Colon (tissue), 2 donors: ENCODE results near the gene FAXDC2.
"Not testable (repeated sequence)": the region's sequence is repeated elsewhere in the genome, so short reads cannot be mapped to it uniquely, and the experiment has no call there.

Experiments
- FAIRE-seq: peaks from 2 replicates; lab custom pipeline; 2012; peaks lifted over from hg19 to GRCh38; lab: Jason Lieb, UNC
- donor health status: control.
- donor health status: control.

The FAXDC2 gene

DNA sequence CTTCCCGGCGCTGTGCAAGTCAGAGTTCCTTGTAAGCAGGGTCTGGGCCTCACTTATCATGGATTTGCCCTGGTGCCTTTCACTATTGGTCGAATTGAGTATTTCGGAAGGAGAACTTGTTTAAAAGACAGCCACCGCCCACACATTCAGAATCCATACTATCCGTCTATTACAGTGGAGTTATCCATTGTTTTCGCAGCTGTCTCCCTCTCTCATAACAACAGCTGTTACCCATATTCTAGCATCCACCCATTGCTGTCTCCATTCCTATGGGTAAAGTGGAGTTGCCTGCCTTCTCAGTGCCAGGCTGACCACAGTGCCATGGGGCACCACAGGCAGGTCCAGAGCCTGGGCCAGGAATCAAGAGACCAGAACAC lies 20.2 kb downstream of the FAXDC2 start:
- no peak for FAIRE-seq

DNA sequence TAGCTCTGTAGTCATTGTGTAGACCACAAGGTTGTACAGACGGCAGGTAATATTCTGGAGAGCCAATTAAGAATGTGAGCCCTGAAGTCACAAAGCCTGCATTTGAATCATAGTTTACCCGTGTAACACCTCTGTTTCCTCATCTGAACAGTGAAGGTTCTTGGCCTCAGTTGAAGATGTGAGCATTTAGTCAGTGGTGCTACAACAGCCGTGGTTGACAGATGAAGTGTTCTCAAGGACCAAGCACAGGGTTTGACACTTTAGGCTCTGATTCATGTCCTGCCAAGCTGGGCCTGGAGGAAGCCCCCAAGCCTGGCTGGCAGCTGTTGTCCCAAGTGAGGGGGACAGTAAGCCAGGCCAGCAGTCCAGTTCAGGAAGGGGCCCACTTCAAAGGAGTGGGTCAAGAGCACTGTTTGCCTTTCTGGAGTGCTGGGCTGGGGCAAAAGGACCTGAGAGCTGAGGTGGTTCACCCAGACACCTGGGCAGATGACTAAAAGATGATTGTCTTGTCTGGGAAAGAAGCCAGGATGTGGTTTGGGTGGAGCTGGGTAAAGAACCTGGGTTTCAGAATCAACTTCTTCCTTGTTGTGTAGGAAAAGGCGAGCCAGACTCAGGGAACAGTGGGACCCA lies 20.7 kb downstream of the FAXDC2 start:
- FAIRE-seq = no peak

DNA sequence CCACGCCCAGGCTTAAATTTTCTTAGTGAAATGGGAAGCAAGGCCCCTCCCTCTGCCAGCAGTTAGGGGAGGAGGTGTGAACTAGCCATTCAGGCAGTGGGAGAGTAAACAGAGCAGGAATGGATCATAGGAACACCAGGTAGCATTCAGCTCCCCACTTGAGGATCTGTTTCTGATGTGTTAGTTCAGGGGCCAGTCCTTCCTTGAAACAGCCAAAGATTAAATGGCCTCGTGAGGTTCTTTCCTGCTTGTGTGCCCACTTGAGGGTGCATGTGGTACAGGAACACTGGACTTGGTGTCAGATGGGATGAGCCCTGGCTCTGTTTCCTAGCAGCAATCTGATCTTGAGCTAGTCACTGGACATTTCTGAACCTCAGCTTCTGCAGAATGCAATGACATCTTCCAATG lies 21.2 kb downstream of the FAXDC2 start:
- FAIRE-seq = no peak

DNA sequence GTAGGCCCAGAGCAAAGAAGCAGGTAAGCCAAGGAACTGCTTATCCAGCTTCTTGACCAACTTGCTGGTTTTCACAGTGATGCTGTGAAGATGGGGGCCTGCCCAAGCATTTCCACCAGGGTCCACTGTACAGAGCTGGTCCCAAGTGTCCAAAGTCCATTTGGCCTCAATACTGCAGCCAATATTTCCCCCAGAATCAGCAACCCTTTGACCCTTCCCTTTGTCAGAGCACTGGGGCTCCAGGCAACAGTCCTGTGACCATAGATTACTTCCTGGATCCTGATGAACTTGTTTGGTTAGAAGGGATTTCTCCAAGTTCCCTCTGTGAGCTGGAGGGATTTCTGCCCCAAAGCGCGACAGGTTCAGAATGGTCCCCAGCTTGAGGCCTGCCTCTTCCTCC lies 26.3 kb downstream of the FAXDC2 start:
- no peak for FAIRE-seq

DNA sequence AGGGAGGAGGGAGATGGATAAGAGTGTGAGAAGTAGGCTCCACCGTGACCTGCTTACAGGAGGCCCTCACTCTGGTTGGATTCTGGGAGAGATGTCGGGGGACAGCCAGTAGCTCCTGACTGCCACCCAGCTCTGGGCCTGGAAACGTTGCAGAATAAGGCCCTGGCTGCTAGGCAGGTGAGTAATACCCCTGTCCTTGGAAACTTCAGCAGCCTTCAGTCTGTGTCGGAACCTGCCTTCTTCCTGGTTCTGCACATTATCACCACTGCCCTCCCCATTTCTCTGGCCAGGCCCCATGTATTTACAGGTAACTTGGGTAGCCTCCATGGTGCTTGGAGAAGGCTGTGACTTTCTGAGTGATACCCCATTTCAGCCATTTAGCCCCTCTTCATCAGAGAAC lies 26.8 kb downstream of the FAXDC2 start:
- no peak for FAIRE-seq

DNA sequence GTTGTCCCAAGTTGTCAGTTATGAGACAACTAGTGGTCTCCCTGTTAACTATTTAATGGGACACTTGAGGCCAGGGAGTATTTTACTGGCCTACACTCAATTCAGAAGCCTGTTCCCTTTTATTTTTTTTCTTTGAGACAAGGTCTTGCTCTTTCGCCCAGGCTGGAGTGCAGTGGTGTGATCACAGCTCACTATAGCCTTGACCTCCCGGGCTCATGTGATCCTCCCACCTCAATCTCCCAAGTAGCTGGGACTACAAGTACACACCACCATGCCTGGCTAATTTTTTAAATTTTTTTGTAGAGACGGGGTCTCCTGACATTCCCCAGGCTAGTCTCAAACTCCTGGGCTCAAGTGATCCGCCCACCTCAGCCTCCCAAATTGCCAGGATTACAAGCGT lies 27.5 kb downstream of the FAXDC2 start:
- FAIRE-seq = not testable (repeated sequence)

DNA sequence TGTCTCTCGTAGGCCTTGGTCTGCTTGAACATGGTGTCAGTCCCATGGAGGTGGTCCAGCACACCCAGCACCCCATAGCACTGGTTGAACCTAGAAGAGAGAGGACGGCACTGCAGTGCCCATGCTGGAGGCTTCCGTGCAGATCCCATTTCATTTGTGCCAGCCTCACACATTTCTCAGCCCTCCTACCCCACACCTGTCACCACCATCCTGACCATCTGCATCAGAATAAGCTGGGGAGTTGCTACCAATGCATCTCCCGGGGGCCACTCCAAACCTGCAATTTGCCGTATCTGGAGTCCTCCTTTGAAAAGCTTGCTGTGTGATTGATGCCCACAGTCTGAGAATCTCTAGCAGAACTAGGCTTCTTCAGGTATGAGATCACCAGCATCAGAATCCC lies 30.0 kb downstream of the FAXDC2 start:
- FAIRE-seq = no peak

DNA sequence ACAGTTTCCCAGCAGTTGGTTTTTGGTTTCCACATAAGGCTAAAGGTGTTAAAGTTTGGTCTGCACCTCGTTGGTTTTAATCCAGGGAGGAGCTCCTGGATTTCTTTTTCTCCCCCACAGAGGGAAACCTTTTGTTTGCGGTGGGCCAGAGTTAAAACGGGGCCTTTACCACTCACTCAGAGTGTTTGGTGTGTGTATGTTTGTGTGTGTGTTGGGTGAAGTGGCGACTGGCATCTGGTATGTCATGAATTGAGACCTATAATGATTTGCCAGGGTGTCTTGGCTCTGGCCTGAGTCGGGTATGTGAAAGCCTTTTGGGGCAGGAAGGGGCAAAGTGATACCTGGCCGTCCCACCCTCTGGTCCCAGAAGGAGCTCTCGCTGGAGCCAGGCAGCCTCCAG lies 30.9 kb downstream of the FAXDC2 start:
- no peak for FAIRE-seq

DNA sequence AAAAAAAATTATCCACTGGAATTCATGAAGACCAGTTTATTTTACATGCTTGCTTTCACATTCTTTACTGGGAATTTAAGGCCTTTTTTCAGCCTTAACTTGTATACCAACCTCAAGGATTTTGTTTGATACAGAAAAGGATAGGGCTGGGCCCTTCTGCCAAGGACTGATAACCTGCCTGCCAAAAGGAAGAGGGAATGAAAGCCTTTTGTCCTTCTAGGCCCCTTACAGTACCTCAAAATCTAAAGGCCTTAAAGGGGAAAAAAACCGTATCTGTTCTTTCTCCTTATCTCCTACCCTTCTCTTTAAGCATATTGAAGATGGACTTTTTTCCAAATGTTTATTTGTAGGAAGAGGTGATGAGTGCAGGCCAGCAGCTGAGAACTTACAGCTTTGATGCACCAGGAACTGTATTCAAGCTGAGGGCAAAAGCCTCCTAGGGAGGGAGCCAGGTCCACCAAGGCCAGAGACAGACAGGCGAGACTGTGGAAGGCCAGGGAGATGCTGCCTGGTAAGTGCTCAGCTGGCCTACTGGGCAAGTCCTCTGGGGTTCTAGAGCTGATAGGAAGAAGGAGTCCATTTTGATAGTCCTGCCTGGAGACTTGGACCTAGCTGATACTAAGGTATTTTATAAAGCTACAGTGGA lies 31.8 kb downstream of the FAXDC2 start:
- FAIRE-seq = no peak

DNA sequence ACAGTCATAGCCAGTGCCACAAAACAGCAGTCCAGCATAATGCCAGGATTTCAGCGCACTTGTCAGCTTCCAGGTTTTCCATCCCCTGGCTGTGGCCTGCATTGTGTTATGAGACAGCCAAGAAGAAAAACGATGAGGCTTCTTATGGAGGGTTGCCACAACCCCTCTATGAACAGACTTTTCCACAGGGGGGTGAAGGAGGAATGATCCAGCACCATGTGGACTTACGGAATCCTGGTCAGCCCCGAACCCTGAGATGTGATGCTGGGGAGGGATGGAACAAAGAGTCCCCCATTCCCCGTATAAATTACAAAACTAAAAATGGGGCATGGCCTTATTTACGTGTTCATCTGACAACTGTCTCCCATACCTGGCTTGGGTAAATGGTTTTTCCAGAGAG lies 32.6 kb downstream of the FAXDC2 start:
- FAIRE-seq = no peak

DNA sequence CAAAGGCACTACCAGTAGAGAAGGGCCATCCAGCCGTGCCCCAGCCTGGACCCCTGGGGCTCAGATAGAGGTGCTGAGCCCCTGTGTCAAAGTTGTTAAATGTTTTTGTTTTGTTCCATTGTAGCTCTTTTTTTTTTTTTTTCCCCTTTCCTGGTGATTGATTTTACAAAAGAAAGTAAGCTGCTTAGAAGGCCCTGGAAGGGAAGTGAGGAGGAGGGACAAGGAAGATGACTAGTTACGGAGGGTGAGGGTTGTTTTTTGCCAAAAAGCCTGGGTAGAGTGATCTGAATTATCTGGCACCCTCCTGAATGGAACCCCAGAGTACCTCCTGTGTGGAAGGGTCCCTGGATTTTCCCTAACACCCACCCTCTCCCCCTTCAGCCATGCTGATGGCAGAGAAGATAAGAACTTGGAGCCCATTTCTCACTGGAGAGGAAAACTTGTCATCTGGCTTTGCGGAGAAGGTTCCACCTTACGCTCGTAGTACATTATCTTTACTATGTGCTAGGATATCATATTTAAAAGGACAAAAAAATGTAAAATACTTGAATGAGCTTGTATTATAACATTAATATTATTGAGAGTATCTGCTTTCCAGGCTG lies 33.4 kb downstream of the FAXDC2 start:
- no peak for FAIRE-seq

DNA sequence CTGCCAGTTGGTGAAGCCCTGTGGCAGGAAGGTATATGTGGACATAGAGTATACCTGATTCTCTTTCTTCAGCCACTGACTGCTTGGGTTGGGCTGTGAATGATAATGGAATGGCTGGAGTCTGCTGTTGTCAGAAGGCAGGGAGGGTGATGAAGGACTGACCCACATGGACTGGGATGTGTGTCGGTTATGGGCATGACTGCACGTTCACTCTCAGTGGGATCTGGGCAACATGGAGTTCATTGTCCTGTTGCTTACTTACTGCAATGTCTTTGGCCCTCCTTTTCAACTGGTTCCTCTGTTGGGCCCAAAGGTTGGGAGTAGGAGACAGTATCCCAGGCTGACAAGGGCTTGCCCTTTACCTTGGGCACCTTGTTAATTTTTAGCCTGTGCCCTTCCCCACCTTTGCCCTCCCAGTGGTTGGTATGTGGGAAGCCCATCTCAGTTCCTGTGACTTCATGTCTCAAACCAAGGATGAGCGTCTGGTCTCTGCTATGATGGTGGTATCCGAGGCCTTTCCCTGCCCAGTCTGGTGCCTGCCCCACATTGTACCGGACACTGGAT lies 34.6 kb downstream of the FAXDC2 start:
- FAIRE-seq = no peak

DNA sequence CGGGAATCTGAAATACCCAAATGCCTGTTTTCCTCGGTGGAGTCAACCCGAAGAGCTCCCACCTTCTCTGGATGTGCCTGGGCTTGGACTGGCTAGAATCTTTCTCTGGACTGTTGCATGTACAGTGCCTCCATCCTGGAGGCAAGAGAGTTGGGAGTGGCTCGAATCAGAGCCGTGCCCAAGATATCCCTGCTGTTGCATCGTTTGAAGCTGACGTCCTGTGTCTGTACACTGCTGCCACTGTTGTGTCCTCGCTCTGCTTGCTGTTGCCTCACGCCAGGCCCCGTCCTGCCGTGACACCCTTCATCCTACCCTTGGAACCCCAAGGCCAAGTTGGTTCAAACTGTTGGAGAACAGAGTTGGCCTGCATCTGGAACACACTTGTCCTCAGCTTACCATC lies 35.4 kb downstream of the FAXDC2 start:
- no peak for FAIRE-seq

DNA sequence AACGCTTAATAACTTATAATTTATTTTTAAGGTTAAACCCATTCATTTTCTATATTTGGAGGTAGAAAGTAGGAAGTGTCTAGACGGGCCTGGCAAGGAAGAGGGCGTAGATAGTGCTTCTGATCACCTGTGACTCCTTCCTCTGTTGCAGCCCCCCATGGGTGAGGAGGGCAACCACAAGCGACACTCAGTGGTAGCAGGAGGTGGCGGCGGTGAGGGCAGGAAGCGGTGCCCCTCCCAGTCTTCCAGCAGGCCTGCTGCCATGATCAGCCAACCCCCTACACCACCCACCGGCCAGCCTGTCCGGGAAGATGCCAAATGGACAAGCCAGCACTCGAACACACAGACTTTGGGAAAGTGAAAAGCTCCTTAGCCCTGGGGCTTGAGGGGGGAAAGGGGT lies 36.7 kb downstream of the FAXDC2 start:
- no peak for FAIRE-seq

DNA sequence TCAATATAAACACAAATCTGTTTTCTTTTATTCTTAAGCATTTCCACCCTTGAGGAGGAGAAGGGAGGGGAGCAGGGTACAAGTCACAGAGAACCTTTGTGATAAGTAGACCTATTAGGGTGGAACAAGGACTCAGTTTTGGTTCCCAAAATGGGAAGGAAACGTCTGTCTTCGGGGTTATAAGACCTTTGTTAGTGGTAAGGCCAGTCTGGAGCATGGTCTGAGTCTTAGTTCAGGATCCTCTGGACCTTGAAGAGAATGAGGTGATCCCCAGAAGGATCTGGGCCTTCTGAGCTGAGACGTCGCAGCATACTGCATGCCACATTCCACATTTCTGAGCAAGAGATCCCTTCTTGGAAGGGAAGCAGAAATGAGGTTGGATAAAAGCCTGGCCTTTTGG lies 37.2 kb downstream of the FAXDC2 start:
- FAIRE-seq = no peak

DNA sequence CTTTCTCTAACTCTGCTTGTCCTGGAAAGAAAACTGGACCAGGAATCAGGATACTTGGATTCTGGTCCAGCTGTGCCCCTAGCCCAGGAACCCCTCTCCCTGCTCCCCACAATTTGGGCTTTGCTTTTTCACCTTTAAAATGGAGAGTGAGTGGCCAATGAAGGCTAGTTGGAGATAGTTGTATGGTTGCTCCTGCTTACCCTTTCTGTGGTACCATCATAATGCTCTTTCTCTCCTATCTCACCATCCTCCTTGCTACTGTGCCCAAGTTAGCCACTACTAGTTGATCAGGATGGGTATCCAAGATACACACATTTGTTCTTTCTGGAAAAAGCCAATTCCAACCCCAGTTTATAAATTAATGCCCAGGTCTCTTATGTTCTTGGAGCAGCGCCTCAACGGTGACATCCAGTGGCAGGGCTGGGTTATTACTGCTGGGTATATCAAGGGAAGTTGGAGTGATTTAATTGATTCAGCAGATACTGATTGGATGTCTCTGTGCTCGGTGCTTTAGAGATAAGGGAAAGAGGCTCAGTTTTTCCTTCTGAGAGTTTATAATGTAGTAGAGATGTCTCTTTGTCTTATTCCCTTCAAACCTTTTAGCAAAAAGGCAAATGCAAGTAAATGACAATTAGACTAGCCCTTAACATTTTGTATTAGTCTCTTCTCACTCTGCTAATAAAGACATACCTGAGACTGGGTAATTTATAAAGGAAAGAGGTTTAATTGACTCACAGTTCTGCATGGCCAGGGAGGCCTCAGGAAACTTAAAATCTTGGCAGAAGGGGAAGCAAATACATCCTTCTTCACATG lies 38.5 kb downstream of the FAXDC2 start:
- FAIRE-seq = no peak

DNA sequence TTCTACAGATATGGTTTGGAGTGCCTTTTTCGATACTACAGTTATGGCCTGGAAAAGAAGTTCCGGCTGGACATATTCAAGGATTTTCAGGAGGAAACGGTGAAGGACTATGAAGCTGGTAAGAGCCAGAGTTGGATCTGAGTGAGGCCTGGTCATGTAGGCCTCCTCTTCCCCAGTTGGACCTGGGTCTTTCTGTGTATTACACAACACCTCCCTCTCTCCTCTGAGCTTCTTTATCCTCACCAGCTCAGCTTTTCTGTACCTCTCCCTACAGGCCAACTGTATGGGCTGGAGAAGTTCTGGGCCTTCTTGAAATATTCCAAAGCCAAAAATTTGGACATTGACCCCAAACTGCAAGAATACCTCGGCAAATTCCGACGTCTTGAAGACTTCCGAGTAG lies 39.2 kb downstream of the FAXDC2 start:
- no peak for FAIRE-seq

DNA sequence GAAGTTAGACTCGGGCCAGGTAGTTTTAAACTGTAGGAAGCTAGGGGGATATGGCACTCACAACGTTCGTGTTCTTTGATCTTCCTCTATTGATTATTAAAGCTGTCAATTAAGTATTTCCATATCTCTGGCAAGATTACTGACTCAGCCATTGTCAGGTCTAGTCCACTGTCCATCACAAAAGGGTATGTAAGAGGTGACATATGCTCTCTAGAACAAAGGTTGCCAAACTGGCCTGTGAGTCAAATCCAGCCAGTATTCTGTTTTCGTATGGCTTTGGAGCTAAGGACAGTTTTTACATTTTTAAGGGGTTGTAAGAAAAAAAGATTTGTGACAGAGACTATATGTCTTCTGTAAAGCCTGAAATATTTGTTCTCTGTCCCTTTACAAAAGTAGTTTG lies 44.2 kb downstream of the FAXDC2 start:
- no peak for FAIRE-seq

DNA sequence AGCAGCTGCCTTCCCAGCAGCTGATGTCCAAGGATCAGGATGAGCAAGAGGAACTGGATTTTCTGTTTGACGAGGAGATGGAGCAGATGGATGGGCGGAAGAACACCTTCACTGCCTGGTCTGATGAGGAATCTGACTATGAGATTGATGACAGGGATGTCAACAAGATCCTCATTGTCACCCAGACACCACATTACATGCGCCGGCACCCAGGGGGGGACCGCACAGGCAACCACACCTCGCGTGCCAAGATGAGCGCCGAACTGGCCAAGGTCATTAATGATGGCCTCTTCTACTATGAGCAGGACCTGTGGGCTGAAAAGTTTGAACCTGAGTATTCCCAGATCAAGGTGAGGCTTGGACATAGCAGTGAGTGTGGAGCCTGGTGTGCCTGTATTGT lies 48.4 kb downstream of the FAXDC2 start:
- FAIRE-seq = no peak

DNA sequence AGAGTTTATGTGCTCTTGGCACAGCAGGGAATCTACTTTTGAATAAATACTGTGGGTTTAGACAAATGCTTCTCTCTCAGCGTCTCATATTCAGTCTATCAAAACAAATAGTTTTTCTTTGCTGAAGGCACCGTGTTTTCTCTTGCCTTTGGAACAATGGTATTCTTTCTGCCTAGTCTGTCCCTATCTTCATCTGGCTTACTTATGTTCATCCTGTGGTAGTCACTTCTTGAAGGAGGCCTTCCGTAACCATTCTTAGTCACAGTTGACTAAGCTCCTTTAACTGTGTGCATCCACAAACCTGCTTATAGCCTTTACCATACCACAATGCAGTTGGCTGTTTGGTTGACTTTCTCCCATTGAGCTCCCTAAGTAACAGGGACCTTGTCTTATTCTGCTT lies 49.3 kb downstream of the FAXDC2 start:
- no peak for FAIRE-seq

DNA sequence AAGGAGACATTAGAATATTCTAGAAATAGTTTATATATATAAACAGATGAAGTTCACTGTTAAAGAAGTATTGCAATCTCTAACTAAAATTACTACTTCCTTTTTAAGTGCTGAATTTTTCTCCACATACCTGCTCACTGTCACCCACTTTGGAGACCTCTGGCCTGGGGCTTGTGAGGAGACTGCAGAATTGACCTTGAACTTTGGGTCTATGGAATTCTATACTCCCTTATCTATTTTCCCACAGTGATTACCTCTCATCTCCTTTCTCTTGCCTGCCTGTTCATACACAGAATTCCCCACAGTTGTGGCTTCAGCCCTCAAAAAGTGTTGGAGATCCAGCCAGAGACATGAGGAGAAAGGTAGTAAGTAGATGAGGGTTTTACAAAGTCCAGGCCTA lies 49.8 kb downstream of the FAXDC2 start:
- no peak for FAIRE-seq

DNA sequence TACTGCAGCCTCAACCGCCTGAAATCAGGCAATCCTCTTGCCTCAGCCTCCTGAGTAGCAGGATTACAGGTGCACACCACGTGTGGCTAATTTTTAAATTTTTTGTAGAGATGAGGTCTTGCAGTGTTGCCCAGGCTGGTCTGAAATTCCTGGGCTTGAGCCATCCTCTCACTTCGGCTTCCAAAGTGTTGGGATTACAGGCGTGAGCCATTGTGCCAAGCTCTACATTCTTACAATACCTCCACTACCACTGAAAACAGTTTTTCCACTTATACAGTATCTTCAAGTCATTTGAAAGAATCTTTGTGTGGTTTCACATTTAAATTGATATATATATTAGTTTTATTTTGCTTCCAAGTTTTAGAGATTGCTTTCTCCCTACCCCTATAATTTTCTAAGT lies 52.6 kb downstream of the FAXDC2 start:
- FAIRE-seq = no peak

DNA sequence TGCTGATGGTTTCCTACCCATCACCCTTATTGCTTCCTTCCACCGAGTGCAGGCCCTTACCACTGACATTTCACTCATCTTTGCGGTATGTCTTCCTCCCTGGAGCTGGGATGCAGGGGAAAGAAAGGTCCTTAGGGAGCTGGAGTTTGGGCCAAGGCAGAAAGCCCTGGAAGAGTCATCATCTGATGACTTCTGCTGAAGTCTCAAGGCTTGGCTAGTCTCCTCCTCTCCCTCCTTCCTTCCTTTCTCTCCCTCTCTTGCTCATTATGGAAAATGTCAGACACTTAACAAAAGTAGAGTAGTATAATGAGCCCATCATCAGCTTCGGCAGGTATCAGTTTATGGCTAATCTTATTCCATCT lies 55.2 kb downstream of the FAXDC2 start:
- no peak for FAIRE-seq
